SK-N-MC (cell line): ENCODE results near the gene SULF2.

Source experiments
- DNase-seq: peaks from one replicate; pipeline ENCODE4 v3.0.0-alpha.2; 2011; ENCODE audit warnings: low read depth, low spot score
- H3K27ac ChIP-seq: fragments of 200-600 bp; sonication (generic); 2 replicates; pipeline ENCODE4 v1.5.1; 2016; ENCODE audit warnings: mixed run types
- H3K36me3 ChIP-seq: fragments of 200-600 bp; sonication (generic); 2 replicates; pipeline ENCODE4 v1.6.1; 2017; ENCODE audit warnings: antibody characterized with exemption, low read length, mixed read lengths; ENCODE audit not compliant: insufficient read depth
- H3K4me3 ChIP-seq: fragments of 200-600 bp; sonication (generic); 2 replicates; pipeline ENCODE4 v1.5.1; 2016
- H3K9ac ChIP-seq: fragments of 200-600 bp; sonication (generic); 2 replicates; pipeline ENCODE4 v1.8.0; 2017; ENCODE audit warnings: mixed run types, mixed read lengths; ENCODE audit not compliant: insufficient read length
- H3K9me3 ChIP-seq: fragments of 200-600 bp; sonication (generic); 2 replicates; pipeline ENCODE4 v1.6.1; 2017; ENCODE audit warnings: low read depth, mild to moderate bottlenecking, antibody characterized with exemption, low read length, moderate library complexity, mixed read lengths
- EZH2 ChIP-seq: fragments of 200-600 bp; sonication (generic); IDR thresholded peaks from one replicate; pipeline ENCODE4 v1.6.1; 2017; ENCODE audit warnings: antibody characterized with exemption
- FOXP2 ChIP-seq: optimal IDR thresholded peaks from 2 replicates; pipeline ENCODE3; 2011; ENCODE audit warnings: mild to moderate bottlenecking, moderate library complexity; ENCODE audit not compliant: insufficient read depth; ENCODE audit errors: extremely low read length, control extremely low read depth
- POLR2AphosphoS5 ChIP-seq: IDR thresholded peaks from 2 replicates; pipeline ENCODE4 v1.6.1; 2012; ENCODE audit warnings: mild to moderate bottlenecking, low read depth, low read length, borderline replicate concordance

Gene SULF2

GRCh38 chr20:47789081-47789763, 3.9 kb upstream of the SULF2 start:
- DNase-seq = no peak
- Histone ChIP-seq H3K4me3 (peak overlapping the region; percentile 69), H3K9me3 (no peaks in the 10 kb centered on the region), H3K27ac (peak overlapping the region; percentile 82), H3K36me3 (no peaks in the 10 kb centered on the region), H3K9ac (no peak overlapping the region)
- no peak for TF ChIP-seq FOXP2
- TF ChIP-seq POLR2AphosphoS5 = no peak
- no peak for TF ChIP-seq EZH2

DNA sequence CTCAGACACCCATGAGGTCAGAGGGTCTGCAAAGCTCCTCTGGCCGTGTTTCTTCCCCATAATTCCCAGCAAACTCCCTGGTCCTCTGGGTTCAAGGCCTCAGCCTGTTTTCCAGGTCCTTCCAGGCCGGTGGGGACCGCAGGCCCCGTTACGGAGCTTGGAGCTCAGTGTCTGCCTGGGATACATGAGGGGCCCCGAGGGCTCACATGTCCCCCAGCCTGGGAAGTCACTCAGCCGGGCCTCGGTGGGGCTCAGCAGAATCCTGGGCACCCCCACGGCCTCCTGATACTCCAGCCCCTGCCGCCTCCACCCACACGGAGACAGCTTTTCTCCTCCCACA, 3.4 kb upstream of the SULF2 start:
- Histone ChIP-seq H3K4me3 (no peak overlapping the region), H3K27ac (no peak overlapping the region), H3K9me3 (no peaks in the 10 kb centered on the region), H3K9ac (no peak overlapping the region), H3K36me3 (no peaks in the 10 kb centered on the region)
- no peak for DNase-seq
- TF ChIP-seq POLR2AphosphoS5 (no peak), FOXP2 (no peak), EZH2 (no peak)

- Histone ChIP-seq H3K9me3 (no peaks in the 10 kb centered on the region), H3K9ac (no peak overlapping the region), H3K36me3 (no peaks in the 10 kb centered on the region), H3K27ac (no peak overlapping the region), H3K4me3 (peak overlapping the region; percentile 77)
- DNase-seq = no peak
- no peak for TF ChIP-seq POLR2AphosphoS5
- TF ChIP-seq EZH2 = no peak
- no peak for TF ChIP-seq FOXP2
These were observed 1.5 kb upstream of the SULF2 start for GRCh38 chr20:47786765-47787107.

GRCh38 chr20:47785854-47786764, 828 bp upstream of the SULF2 start:
- H3K4me3 ChIP-seq = peak overlapping the region; percentile 77
- H3K36me3 ChIP-seq = no peaks in the 10 kb centered on the region
- no peaks in the 10 kb centered on the region for H3K9me3 ChIP-seq
- TF ChIP-seq EZH2 (no peak), FOXP2 (no peak), POLR2AphosphoS5 (no peak)
- DNase-seq = no peak
- no peak overlapping the region for H3K27ac ChIP-seq
- H3K9ac ChIP-seq = no peak overlapping the region

DNA sequence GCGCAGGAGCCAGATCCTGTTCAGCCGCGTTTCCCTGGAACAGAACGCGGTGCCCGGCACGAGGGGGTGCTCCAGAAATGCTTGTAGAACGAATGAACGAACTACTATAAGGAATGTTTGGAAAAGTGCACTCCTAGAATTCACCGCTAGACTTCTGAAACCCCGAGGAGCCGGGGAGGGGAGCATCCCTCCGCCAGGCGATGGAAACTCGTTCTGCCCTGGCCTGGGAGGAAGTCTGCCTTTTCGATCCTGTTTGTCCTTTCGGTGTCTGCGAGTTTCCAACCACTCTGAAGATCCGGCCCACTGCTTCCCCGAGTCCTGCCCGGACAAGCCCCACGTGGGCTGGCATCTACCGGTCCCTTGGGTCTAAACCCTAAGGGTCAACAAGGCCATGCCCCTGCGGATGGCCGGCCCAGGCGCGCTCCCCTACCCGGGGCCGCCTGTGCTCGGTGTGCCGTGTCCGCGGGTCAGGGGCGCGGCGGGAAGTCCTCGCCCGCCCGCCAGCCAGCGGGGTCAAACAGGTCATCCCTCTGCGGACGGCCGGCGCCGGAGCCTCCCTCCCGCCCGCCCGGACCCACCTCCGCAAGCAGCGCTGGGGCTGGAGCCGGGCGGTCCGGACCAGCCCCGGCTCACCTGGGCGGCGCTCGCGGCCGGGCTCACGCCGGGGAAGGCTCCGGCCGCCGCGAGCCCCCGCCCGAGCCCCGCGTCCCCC, 526 bp downstream of the SULF2 start:
- Histone ChIP-seq H3K27ac (no peak overlapping the region), H3K36me3 (no peaks in the 10 kb centered on the region), H3K9me3 (no peaks in the 10 kb centered on the region), H3K9ac (no peak overlapping the region), H3K4me3 (peak overlapping the region; percentile 79)
- TF ChIP-seq EZH2 (no peak), POLR2AphosphoS5 (no peak), FOXP2 (no peak)
- DNase-seq = no peak

GRCh38 chr20:47783828-47784598, 1.3 kb downstream of the SULF2 start:
- no peaks in the 10 kb centered on the region for H3K9me3 ChIP-seq
- no peaks in the 10 kb centered on the region for H3K36me3 ChIP-seq
- H3K4me3 ChIP-seq = peak overlapping the region; percentile 79
- H3K27ac ChIP-seq = no peak overlapping the region
- TF ChIP-seq FOXP2 (no peak), EZH2 (no peak), POLR2AphosphoS5 (no peak)
- no peak overlapping the region for H3K9ac ChIP-seq
- no peak for DNase-seq

GRCh38 chr20:47782920-47783552, 2.2 kb downstream of the SULF2 start:
- Histone ChIP-seq H3K4me3 (no peak overlapping the region), H3K27ac (no peak overlapping the region), H3K9me3 (no peaks in the 10 kb centered on the region), H3K36me3 (no peaks in the 10 kb centered on the region), H3K9ac (no peak overlapping the region)
- no peak for DNase-seq
- TF ChIP-seq FOXP2 = no peak
